HG03460 (cell line): Measurements from ENCODE around the gene ALDH3A1.

Experiments
- ATAC-seq: cut with Tn5 transposase; IDR thresholded peaks from one replicate; pipeline ENCODE4 v1.9.1; 2021; ENCODE audit not compliant: unreplicated experiment

ALDH3A1 gene

DNA sequence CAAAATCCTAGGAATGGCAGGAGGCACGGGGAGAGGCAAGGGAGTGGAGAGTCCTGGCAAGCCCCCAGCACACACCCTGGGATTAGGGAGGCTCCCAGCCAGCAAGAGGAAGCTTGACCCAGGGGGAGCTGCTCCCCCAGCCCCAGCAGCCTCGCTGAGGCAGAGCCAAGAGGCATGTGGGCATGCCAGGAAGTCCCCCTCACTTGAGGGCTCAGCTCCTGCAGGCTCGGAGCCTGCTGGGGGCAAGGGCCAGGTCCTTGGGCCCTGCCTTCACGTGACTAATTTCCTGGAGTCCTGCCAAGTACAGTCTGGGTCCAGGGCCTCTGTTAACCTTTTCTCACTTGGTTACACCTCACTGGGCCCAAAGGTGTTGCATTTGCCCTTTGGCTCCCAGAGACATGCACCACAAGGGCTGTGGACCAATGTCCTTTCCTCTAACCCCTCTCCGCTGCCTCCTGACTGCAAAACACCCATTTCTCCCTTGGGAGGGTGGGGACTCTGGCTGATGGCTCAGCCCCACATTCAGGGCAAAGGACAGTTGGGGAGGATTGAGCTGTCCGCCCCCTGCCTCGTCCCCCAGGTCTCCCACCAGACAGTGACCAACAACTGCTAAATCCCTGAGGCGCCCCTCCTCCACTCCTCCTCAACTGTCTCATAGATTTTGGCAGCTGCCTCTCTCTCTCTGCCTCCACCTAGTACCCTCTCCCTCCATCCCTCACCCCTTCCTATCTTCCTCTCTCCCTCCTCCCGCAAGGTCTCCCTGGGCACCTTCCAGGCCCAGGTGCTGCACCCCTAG, 27.3 kb downstream of the ALDH3A1 start:
- ATAC-seq: no peak

DNA sequence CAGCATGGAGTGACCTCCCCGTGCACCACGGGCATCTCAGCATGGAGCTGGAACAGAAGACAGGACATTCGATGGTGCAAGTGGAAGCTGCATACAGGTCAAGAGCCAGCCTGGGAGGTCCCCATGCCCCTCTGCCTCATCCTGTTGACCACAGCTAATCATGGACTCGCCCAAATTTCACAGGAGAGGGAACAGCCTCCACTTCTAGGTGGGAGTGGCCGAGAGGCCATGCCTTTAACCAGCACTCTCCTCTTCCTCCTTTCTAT, 28.0 kb downstream of the ALDH3A1 start:
- ATAC-seq: no peak

- ATAC-seq: no peak
These were observed 28.5 kb downstream of the ALDH3A1 start for GRCh38 chr17:19719355-19720209.

DNA sequence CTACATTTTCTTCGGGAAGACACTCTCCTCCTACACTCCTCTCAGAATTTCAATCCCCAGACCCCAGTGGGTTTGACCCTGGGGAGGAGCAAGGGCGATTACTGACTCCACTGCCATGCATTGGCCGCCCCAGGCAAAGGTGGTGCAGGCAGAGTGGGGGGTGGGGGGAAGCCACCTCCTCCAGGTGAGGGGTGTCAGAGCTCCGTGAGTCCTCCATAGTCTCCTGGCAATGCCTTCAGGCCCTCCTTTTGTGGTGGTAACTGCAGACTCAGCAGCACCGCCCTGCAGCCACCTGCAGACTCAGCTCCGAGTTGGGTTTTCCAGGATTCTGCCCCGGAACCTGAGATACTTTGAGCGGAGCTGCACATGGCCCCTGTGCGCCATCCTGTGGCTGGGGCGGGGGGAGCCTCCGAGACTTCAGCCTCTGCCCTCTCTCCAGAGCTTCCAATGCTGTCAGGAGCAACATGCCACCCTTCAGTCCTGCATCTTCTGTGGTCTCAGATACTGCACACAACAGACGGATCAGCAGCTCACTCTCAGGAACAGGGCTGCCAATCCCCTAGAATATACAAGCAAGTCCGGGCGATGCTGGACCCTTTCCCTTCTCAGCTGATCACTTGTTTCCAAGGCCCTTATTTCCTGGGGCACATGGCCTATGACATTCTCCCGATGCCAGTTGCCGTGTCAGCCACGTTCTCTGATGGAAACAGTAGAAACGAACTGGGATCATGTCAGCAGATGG, 29.3 kb downstream of the ALDH3A1 start:
- no peak for ATAC-seq

DNA sequence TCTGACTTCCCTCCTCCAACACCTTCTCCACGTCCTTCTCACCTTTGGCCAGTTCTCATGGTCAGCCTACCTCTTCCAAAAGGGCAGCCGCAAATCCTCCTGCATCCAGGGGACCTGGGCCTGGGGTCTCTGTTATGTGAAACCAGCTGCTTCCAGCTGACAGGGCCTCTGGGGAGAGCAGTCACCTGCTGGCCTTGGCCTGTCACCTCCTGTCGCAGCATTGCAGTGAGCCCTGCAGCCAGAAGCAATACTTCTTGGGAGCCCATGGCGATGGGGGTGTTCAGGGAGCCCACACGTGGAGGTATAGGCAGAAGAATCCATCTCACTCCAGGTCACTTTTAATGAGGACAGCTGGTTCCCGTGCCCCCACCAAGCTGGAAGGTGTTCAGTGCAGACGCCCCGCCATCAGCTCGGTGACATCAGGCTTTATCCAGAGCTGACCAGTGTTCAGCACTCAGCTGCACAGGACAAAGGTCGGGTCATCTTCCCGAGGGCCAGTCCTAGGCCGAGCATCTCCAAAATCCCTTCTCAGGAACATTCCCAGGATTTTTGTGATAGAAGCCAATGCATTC, 30.0 kb downstream of the ALDH3A1 start:
- ATAC-seq: no peak

GRCh38 chr17:19717411-19717908, 30.6 kb downstream of the ALDH3A1 start:
- no peak for ATAC-seq

GRCh38 chr17:19717031-19717360, 31.1 kb downstream of the ALDH3A1 start:
- no peak for ATAC-seq

DNA sequence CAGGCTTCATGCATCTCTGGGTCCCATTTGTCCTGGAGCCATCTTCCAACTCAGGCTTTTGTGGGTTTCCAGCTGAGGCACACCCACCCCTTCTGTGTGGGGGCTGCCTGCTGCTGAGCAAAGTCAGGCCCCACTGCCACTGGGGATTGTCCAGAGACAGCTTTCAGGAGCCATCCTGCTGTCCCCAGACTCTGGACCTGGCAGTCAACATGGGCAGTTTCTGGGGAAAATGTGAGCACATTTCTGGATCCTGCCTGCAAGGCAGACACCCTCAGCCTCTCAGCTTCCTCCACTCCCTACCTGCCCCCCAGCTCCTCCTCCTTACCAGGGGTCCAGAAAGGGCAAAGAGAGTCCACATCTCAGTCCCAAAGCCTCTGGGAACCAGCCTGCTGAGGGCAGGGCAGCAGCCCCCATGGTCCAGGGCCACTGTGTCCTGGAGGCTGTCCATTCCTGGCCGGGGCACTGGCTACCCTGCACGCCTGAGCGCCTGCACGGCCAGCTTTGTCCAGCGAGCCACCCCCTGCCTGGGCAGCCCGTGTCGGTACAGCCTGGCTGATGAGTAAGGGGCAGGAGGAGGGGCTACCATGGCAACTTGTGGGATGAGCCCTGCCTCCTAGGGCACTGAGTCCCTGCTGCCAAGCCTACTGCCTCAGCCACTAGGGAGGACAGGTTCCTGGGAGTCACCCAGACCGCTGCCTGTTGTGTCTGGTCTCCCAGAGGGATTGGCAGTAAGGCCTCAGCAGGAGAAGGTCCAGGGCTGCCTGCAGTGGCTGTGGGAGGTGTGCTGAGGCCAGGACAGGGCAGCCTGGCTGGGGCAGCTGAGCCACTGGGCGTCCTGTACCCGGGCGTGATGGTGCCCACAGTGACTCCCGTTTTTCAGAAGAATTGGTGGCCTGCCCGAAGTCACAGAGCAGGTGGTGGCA, 31.7 kb downstream of the ALDH3A1 start, which contains the start of gene SLC47A2:
Gene SLC47A2 (minus strand): TSS at position 477 of the 923 bp plus-strand sequence. CDS start 29 bp downstream, at position 448.
- ATAC-seq: no peak

- no peak for ATAC-seq
These were observed 33.3 kb downstream of the ALDH3A1 start for GRCh38 chr17:19714542-19715411.

DNA sequence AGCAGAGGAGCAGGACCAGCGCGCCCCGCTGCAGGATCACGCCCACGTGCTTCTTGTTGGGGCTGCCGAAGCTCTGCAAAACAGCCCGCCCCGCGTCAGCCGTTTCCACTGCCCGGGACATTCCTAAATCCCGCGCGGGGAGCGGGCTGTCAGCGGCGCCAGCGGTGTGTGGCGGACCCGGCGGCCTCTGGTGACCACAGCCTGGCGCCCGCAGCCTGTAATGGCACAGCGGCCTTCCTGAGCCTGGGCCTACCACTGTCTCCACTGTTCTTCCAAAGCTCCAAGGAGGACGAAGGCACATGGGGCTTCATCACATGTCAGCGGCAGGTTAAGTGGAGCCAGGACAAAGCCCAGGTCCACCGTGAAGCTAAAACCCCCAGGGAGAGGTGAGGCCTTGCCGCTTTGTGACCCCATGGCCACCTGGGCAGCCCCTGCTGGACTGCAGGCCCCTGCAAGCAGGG, 34.2 kb downstream of the ALDH3A1 start:
- ATAC-seq: no peak

DNA sequence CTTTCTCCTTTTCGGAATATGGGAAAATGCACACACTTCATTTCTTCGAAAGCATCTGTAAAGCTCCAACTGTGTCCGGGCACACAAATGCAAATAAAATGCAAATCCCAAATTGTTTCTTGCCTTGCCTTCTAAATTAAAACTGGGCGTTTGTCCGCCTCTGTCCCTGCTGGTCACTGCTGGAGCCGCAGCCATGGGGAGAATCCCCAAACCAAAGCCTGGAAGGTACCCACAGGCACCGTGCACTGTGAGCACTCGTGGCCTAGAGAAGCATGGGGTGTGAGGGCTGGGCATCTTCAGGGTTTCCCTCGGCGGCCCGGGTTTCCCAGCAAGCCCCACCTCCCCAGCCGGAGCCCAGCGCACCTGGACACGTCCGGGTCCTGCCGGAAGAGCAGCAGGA, 34.6 kb downstream of the ALDH3A1 start:
- no peak for ATAC-seq

GRCh38 chr17:19712436-19713004, 35.6 kb downstream of the ALDH3A1 start:
- no peak for ATAC-seq

- no peak for ATAC-seq
These were observed 38.3 kb downstream of the ALDH3A1 start for GRCh38 chr17:19709841-19710240.

DNA sequence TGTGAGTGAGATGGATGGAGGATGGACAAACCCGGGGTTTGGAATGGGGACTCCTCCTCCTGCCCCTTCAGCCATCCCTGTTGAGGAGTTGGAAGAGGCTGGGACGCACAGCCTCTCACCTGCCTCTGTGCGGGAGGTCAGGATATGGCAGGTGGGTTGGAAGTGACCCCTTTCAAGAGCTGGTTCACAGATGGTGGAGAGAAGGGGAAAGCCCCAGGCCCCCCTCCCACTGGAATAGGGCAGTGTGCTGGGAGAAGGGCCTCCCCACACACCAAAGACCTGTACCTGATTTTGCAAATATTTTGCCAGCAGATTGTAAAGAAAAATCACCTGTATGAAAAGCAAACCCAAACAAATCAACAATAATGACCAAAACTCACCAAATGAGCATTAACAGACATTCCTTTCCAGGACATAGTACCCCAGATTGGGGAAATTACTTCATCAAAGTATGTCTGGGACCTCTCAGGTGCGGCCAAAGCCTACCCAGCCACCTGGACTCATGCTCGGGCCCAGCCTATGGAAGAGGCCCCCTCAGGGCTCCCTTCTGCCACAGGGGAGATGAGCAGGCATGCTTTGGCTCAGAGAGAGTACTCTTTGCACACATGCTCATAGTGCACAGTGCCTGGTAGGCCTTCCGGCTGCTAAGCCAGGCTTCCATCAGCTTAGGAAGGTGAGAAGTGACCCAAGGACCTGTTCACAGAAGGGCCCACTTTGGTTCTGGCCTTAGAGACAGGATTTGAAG, 39.5 kb downstream of the ALDH3A1 start:
- ATAC-seq: no peak

- ATAC-seq: no peak
These were observed 40.3 kb downstream of the ALDH3A1 start for GRCh38 chr17:19707728-19708221.

GRCh38 chr17:19706791-19707727, 41.0 kb downstream of the ALDH3A1 start:
- ATAC-seq: no peak
